ENCODE results near the gene LIN9. TPM values are rescaled to one million over a fixed set of nuclear protein-coding genes. Genes with fewer than 3 reads are reported as not detected.

Gene LIN9
- total and polyA plus RNA-seq, 2 of the 13 experiments (the other 11 are each of a cell fraction or from before 2014, with no cell fraction given): 3.0 to 10.0 TPM

GRCh38 chr1:226201029-226201593 is 107.9 kb downstream of the LIN9 start:
- TF ChIP-seq ZNF646 (CRISPR knock-in tag; IDR thresholded peaks at IDR 0.05): no peak
- TF ChIP-seq YY1 (IDR thresholded peaks at IDR 0.05; ENCODE audit: insufficient read depth, insufficient replicate concordance, low read depth, low read length): no peak
- TF ChIP-seq, protein P1, sequence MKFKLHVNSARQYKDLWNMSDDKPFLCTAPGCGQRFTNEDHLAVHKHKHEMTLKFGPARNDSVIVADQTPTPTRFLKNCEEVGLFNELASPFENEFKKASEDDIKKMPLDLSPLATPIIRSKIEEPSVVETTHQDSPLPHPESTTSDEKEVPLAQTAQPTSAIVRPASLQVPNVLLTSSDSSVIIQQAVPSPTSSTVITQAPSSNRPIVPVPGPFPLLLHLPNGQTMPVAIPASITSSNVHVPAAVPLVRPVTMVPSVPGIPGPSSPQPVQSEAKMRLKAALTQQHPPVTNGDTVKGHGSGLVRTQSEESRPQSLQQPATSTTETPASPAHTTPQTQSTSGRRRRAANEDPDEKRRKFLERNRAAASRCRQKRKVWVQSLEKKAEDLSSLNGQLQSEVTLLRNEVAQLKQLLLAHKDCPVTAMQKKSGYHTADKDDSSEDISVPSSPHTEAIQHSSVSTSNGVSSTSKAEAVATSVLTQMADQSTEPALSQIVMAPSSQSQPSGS (CRISPR knock-in tag; IDR thresholded peaks at IDR 0.05): no peak
- TF ChIP-seq NKX3-1 (CRISPR knock-in tag; IDR thresholded peaks at IDR 0.05): no peak
- peak; percentile 67 for TF ChIP-seq STAG1 (CRISPR knock-in tag; IDR thresholded peaks at IDR 0.05)
- peak; percentile 58 for TF ChIP-seq SMC3 (IDR thresholded peaks at IDR 0.05; ENCODE audit: low read length)
- TF ChIP-seq ZNF160 (CRISPR knock-in tag; IDR thresholded peaks at IDR 0.05): no peak
- 0 out of 2 replicates have a peak, but pooled peaks have one; percentile 9 for TF ChIP-seq MED1 (CRISPR knock-in tag; IDR thresholded peaks at IDR 0.05)
- no peak for TF ChIP-seq ZNF121 (CRISPR knock-in tag; IDR thresholded peaks at IDR 0.05)
- peak; percentile 76 for TF ChIP-seq CTCF (CRISPR knock-in tag; IDR thresholded peaks at IDR 0.05)
- peak; percentile 14; the same call in 1 of the 2 replicates for TF ChIP-seq ELF3 (CRISPR knock-in tag; IDR thresholded peaks at IDR 0.05)
- Histone ChIP-seq H2AFZ (ENCODE audit: low read length) (no peak overlapping the region), H3K9ac (ENCODE audit: insufficient read depth, low read depth, low read length) (no peak overlapping the region), H3K4me3 (replicated peaks in 1 of 3; ENCODE audit: insufficient read depth in 1 of 3, low read depth in 2 of 3, low read length in 3 of 3) (no peak overlapping the region), H3K4me1 (ENCODE audit: insufficient read depth, low read length) (peaks cover 6% of the 10 kb centered on the region; the same call in 1 of the 2 replicates), H3K4me2 (ENCODE audit: low read depth, low read length) (no peak overlapping the region), H3K27me3 (ENCODE audit: control insufficient read depth in 1 of 2, insufficient read depth in 2 of 2, low read length in 2 of 2) (no peaks in the 10 kb centered on the region), H3K27ac (ENCODE audit: extremely low read length, insufficient read depth, low read length) (no peak overlapping the region), H3K79me2 (ENCODE audit: insufficient read depth, low read length) (no peaks in the 10 kb centered on the region), H3K9me3 (ENCODE audit: low read length) (no peaks in the 10 kb centered on the region), H4K20me1 (ENCODE audit: insufficient read depth, low read length) (no peaks in the 10 kb centered on the region), H3K36me3 (replicated peaks in 1 of 2; ENCODE audit: control insufficient read depth in 1 of 2, insufficient read depth in 2 of 2, low read length in 2 of 2) (no peaks in the 10 kb centered on the region)
- ChIA-PET POLR2A (no interaction called here), CTCF (ENCODE audit: low intra/inter-chr PET ratio, low total read pairs) (interaction anchor here (1.2 kb wide), 1 partner anchor 132 kb away, joined by 3 read pairs; no protein-coding TSS in a partner anchor)
- ATAC-seq (peak; percentile 77), FAIRE-seq (no peak), DNase-seq (ENCODE audit: low spot score) (no peak)
- BruUV-seq (replicated peaks): no TSS peak
- 2% methylated on average over 5 of the region's 5 CpGs for WGBS (ENCODE audit: low lambda C conversion rate)
- intact Hi-C loops (cut with micrococcal nuclease; ENCODE audit: unreplicated experiment) (loop anchor here (2.0 to 5.0 kb wide), 2 partner anchors 20 to 131 kb away; no protein-coding TSS in a partner anchor), in situ Hi-C loops (cut with HindIII; ENCODE audit: extremely low pct_ligation_motif_present, low pct_unique_long_range_greater_than_20kb) (no loop called here)
